ENCODE results near the gene GARNL3. TPM values are rescaled to one million over a fixed set of nuclear protein-coding genes. Genes with fewer than 3 reads are reported as not detected.
A peak's percentile ranks its signal among the peaks of the same experiment; 100 is the strongest.

GARNL3 gene
- total RNA-seq, 3 donors from 2014 or later = 13.4 to 44.8 (median 26.2) TPM

DNA sequence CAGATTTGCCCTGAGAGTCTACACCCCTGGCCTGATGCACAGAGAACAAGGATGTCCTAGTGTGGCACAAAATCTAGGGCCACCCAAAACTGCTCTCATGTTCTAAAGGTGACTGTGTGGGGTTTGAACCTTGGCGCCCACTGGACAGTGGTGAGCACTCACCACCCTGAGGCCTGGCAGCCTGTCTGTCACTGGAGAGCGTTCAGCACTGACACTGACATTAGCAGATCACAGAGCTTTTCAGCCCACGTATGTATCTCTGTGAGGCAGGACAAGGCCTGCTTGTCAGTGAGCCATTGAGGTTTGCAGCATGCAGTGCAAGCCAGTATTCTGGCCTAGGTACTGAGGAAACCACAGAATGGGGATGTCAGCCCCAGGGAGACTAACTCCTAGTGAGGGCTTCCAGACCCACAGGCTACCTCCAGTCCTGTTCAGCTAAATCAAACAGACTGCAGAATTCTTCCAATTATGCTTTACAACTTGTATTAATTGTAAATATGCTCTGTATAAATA, 93.5 kb downstream of the GARNL3 start:
- no peak for DNase-seq (ENCODE audit: low spot score in 2 of 2)
- H3K9me3 ChIP-seq = no peaks in the 10 kb centered on the region
- TF ChIP-seq POLR2A (IDR thresholded peaks at IDR 0.05) (no peak), CTCF (IDR thresholded peaks at IDR 0.05) (no peak), POLR2AphosphoS5 (IDR thresholded peaks at IDR 0.05) (no peak)
- no peaks in the 10 kb centered on the region for H3K36me3 ChIP-seq
- intact Hi-C loops (cut with DNase I; ENCODE audit: low total_unique reads) = no loop called here
- H3K4me1 ChIP-seq = no peaks in the 10 kb centered on the region
- no peak overlapping the region for H3K4me3 ChIP-seq
- H3K27ac ChIP-seq = no peak overlapping the region
- no peaks in the 10 kb centered on the region for H3K27me3 ChIP-seq

DNA sequence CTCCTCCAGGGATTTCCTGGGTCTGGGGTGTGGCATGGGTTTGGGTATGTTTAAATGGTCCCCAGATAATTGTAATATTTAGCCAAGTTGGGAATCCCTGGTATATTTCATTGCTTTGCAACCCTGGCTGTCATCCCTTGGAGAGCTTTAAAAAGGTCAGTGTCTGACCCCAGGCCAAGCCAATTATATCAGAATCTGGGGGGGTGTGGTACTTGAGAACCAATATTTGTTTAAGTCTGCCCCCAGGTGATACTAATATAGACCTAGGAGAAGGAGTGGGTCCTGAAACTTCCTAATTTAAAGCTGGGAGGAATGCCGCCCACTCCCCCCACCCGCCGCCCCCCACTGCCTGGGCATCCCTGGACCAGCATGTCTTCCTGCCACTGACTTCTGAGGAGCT, 94.2 kb downstream of the GARNL3 start:
- DNase-seq (ENCODE audit: low spot score in 2 of 2) = no peak
- Histone ChIP-seq H3K27me3 (no peaks in the 10 kb centered on the region), H3K4me1 (no peaks in the 10 kb centered on the region), H3K9me3 (no peaks in the 10 kb centered on the region), H3K36me3 (no peaks in the 10 kb centered on the region), H3K4me3 (no peak overlapping the region), H3K27ac (no peak overlapping the region)
- intact Hi-C loops (cut with DNase I; ENCODE audit: low total_unique reads) = no loop called here
- TF ChIP-seq POLR2AphosphoS5 (IDR thresholded peaks at IDR 0.05) (no peak), CTCF (IDR thresholded peaks at IDR 0.05) (no peak), POLR2A (IDR thresholded peaks at IDR 0.05) (no peak)

- no peak for TF ChIP-seq POLR2A (IDR thresholded peaks at IDR 0.05)
- TF ChIP-seq CTCF (IDR thresholded peaks at IDR 0.05) = no peak
- TF ChIP-seq POLR2AphosphoS5 (IDR thresholded peaks at IDR 0.05) = no peak
- H3K27ac ChIP-seq = no peak overlapping the region
- H3K27me3 ChIP-seq = no peaks in the 10 kb centered on the region
- no peaks in the 10 kb centered on the region for H3K9me3 ChIP-seq
- H3K4me1 ChIP-seq = no peaks in the 10 kb centered on the region
- H3K36me3 ChIP-seq = no peaks in the 10 kb centered on the region
- intact Hi-C loops (cut with DNase I; ENCODE audit: low total_unique reads) = no loop called here
- no peak for DNase-seq (ENCODE audit: low spot score in 2 of 2)
- no peak overlapping the region for H3K4me3 ChIP-seq
Measured at GRCh38 chr9:127360250-127360649, 95.7 kb downstream of the GARNL3 start.

- DNase-seq (ENCODE audit: low spot score in 2 of 2) = no peak
- intact Hi-C loops (cut with DNase I; ENCODE audit: low total_unique reads) = no loop called here
- peak overlapping the region in 1 of 2 donors; percentile 12 for H3K27ac ChIP-seq
- no peak overlapping the region for H3K4me3 ChIP-seq
- H3K4me1 ChIP-seq = no peaks in the 10 kb centered on the region
- H3K27me3 ChIP-seq = no peaks in the 10 kb centered on the region
- H3K36me3 ChIP-seq = no peaks in the 10 kb centered on the region
- TF ChIP-seq CTCF (IDR thresholded peaks at IDR 0.05) (no peak), POLR2A (IDR thresholded peaks at IDR 0.05) (no peak), POLR2AphosphoS5 (IDR thresholded peaks at IDR 0.05) (no peak)
- no peaks in the 10 kb centered on the region for H3K9me3 ChIP-seq
Measured at GRCh38 chr9:127360829-127361228, 96.3 kb downstream of the GARNL3 start.

DNA sequence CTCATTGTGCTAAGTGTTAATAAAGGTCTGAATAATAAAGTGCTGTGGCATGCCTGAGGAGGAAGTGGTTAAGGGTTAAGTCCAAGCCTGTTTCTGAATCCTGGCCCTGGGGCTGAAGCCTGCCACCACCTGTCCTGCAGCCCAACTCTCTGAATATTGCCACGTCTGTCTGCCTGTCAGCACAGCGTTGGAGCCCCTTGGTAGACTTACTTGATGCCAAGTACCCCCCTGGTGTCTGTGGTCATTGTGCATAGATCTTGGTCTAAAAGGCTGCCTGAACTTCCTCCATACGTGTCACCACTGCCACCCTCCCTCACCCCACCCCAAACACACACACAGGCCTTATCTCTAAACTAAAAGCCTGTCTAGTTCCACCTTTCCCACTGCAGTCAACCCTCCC, 97.0 kb downstream of the GARNL3 start:
- Histone ChIP-seq H3K9me3 (no peaks in the 10 kb centered on the region), H3K27ac (no peak overlapping the region), H3K4me1 (no peaks in the 10 kb centered on the region), H3K36me3 (no peaks in the 10 kb centered on the region), H3K4me3 (no peak overlapping the region), H3K27me3 (no peaks in the 10 kb centered on the region)
- no peak for DNase-seq (ENCODE audit: low spot score in 2 of 2)
- TF ChIP-seq CTCF (IDR thresholded peaks at IDR 0.05) (no peak), POLR2AphosphoS5 (IDR thresholded peaks at IDR 0.05) (no peak), POLR2A (IDR thresholded peaks at IDR 0.05) (no peak)
- intact Hi-C loops (cut with DNase I; ENCODE audit: low total_unique reads) = no loop called here

All from breast epithelium (tissue), 4 donors.